ENCODE data around the gene HOXC9.

DNA sequence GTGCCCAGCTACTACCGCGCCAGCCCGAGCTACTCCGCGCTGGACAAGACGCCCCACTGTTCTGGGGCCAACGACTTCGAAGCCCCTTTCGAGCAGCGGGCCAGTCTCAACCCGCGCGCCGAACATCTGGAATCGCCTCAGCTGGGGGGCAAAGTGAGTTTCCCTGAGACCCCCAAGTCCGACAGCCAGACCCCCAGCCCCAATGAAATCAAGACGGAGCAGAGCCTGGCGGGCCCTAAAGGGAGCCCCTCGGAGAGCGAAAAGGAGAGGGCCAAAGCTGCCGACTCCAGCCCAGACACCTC lies 14.3 kb upstream of the HOXC9 start:
- no peak for TF ChIP-seq ZNF274 (IDR thresholded peaks at IDR 0.05; ENCODE audit: low read depth, low read length)
- no peak for TF ChIP-seq YY1 (IDR thresholded peaks at IDR 0.05; ENCODE audit: insufficient read depth, insufficient read length)
